ENCODE data around the gene MRPS14. TPM values are rescaled to one million over a fixed set of nuclear protein-coding genes. Genes with fewer than 3 reads are reported as not detected.

MRPS14 gene
- total RNA-seq, 2 donors from 2014 or later = 30.3 to 30.9 TPM

DNA sequence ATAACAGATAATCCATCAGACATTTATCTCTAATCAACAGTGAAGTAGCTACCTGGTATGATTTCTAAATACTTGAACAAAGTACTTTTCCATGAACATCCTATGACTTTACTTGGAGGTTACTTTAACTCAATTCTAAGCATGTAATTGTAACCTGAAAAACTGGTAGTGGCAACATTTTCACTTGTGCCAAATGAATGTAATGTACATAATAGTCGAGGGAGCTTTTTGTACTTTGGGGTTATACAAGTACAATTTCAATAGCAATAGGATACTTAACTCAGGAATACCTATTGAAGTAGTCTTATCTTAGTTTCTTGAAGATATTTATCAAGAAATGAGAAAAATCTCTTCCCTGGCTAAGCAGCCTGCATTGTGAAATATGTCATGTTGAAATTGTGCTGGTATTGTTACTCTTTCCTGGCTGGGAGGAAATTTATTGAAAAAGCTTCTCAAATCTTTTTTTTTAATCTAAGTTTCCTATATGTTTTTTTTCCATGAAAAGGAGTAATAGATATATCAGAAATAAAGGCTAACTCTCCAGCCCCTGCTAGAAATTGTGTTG is 57.1 kb downstream of the MRPS14 start:
- H3K4me1 Mint-ChIP-seq = peaks cover 46% of the 10 kb centered on the region
- H3K4me3 Mint-ChIP-seq = no peak overlapping the region
- H3K36me3 Mint-ChIP-seq (ENCODE audit: low read depth) = no peaks in the 10 kb centered on the region
- WGBS, 2 experiments (ENCODE audit: insufficient coverage in 1 of 2, insufficient read length in 1 of 2) = 85% methylated on average over 1 of the region's 1 CpG; no CpG with 5 or more reads in 1 of the 2 experiments
- DNase-seq = no peak
- H3K9me3 ChIP-seq (ENCODE audit: control insufficient read depth, low read length) = no peaks in the 10 kb centered on the region
- no peaks in the 10 kb centered on the region for H3K27me3 ChIP-seq (ENCODE audit: control insufficient read depth, insufficient read depth, low read length, poor library complexity, severe bottlenecking)
- H3K27ac ChIP-seq (ENCODE audit: low read depth, low read length) = peak overlapping the region; percentile 8
- H3K36me3 ChIP-seq (ENCODE audit: control insufficient read depth, insufficient read depth, low read length) = no peaks in the 10 kb centered on the region
- no peaks in the 10 kb centered on the region for H3K27me3 Mint-ChIP-seq (ENCODE audit: insufficient read depth)
- no peaks in the 10 kb centered on the region for H3K9me3 Mint-ChIP-seq
- H3K27ac Mint-ChIP-seq = peak overlapping the region; percentile 88
- peak overlapping the region; percentile 26 for H3K4me3 ChIP-seq (ENCODE audit: low read length)
- H3K9ac ChIP-seq (ENCODE audit: extremely low read depth, low read length, poor library complexity, severe bottlenecking) = no peak overlapping the region
- TF ChIP-seq, protein P1, sequence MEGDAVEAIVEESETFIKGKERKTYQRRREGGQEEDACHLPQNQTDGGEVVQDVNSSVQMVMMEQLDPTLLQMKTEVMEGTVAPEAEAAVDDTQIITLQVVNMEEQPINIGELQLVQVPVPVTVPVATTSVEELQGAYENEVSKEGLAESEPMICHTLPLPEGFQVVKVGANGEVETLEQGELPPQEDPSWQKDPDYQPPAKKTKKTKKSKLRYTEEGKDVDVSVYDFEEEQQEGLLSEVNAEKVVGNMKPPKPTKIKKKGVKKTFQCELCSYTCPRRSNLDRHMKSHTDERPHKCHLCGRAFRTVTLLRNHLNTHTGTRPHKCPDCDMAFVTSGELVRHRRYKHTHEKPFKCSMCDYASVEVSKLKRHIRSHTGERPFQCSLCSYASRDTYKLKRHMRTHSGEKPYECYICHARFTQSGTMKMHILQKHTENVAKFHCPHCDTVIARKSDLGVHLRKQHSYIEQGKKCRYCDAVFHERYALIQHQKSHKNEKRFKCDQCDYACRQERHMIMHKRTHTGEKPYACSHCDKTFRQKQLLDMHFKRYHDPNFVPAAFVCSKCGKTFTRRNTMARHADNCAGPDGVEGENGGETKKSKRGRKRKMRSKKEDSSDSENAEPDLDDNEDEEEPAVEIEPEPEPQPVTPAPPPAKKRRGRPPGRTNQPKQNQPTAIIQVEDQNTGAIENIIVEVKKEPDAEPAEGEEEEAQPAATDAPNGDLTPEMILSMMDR (conservative IDR thresholded peaks at IDR 0.05) = no peak
- peaks cover 16% of the 10 kb centered on the region for H3K4me1 ChIP-seq (ENCODE audit: control insufficient read depth, insufficient read depth, low read length)

- H3K4me3 ChIP-seq (ENCODE audit: low read length) = peak overlapping the region; percentile 26
- no peaks in the 10 kb centered on the region for H3K9me3 Mint-ChIP-seq
- no peaks in the 10 kb centered on the region for H3K27me3 Mint-ChIP-seq (ENCODE audit: insufficient read depth)
- TF ChIP-seq, protein P1 (conservative IDR thresholded peaks at IDR 0.05) = no peak
- peak overlapping the region; percentile 8 for H3K27ac ChIP-seq (ENCODE audit: low read depth, low read length)
- peak; percentile 70 for DNase-seq
- H3K36me3 ChIP-seq (ENCODE audit: control insufficient read depth, insufficient read depth, low read length) = no peaks in the 10 kb centered on the region
- H3K4me1 Mint-ChIP-seq = peaks cover 46% of the 10 kb centered on the region
- no peaks in the 10 kb centered on the region for H3K27me3 ChIP-seq (ENCODE audit: control insufficient read depth, insufficient read depth, low read length, poor library complexity, severe bottlenecking)
- H3K4me1 ChIP-seq (ENCODE audit: control insufficient read depth, insufficient read depth, low read length) = peaks cover 16% of the 10 kb centered on the region
- H3K9ac ChIP-seq (ENCODE audit: extremely low read depth, low read length, poor library complexity, severe bottlenecking) = no peak overlapping the region
- H3K27ac Mint-ChIP-seq = peak overlapping the region; percentile 88
- WGBS, 2 experiments (ENCODE audit: insufficient coverage in 1 of 2, insufficient read length in 1 of 2) = 50 to 55% methylated on average over 3 of the region's 3 CpGs
- no peaks in the 10 kb centered on the region for H3K9me3 ChIP-seq (ENCODE audit: control insufficient read depth, low read length)
- no peaks in the 10 kb centered on the region for H3K36me3 Mint-ChIP-seq (ENCODE audit: low read depth)
- peak overlapping the region; percentile 25 for H3K4me3 Mint-ChIP-seq
Measured at GRCh38 chr1:174965362-174966007, 57.7 kb downstream of the MRPS14 start.

GRCh38 chr1:174964972-174965361 is 58.3 kb downstream of the MRPS14 start:
- H3K9me3 Mint-ChIP-seq = no peaks in the 10 kb centered on the region
- 85 to 100% methylated on average over 1 of the region's 1 CpG for WGBS, 2 experiments (ENCODE audit: insufficient coverage in 1 of 2, insufficient read length in 1 of 2)
- no peak overlapping the region for H3K4me3 Mint-ChIP-seq
- no peaks in the 10 kb centered on the region for H3K27me3 Mint-ChIP-seq (ENCODE audit: insufficient read depth)
- TF ChIP-seq, protein P1 (conservative IDR thresholded peaks at IDR 0.05) = no peak
- no peak overlapping the region for H3K27ac ChIP-seq (ENCODE audit: low read depth, low read length)
- H3K27ac Mint-ChIP-seq = peak overlapping the region; percentile 88
- peak overlapping the region; percentile 26 for H3K4me3 ChIP-seq (ENCODE audit: low read length)
- H3K4me1 ChIP-seq (ENCODE audit: control insufficient read depth, insufficient read depth, low read length) = peaks cover 16% of the 10 kb centered on the region
- H3K4me1 Mint-ChIP-seq = peaks cover 46% of the 10 kb centered on the region
- H3K27me3 ChIP-seq (ENCODE audit: control insufficient read depth, insufficient read depth, low read length, poor library complexity, severe bottlenecking) = no peaks in the 10 kb centered on the region
- no peak overlapping the region for H3K9ac ChIP-seq (ENCODE audit: extremely low read depth, low read length, poor library complexity, severe bottlenecking)
- no peaks in the 10 kb centered on the region for H3K9me3 ChIP-seq (ENCODE audit: control insufficient read depth, low read length)
- no peak for DNase-seq
- no peaks in the 10 kb centered on the region for H3K36me3 Mint-ChIP-seq (ENCODE audit: low read depth)
- H3K36me3 ChIP-seq (ENCODE audit: control insufficient read depth, insufficient read depth, low read length) = no peaks in the 10 kb centered on the region
